Measurements from ENCODE around the gene SCYGR5.

The SCYGR5 gene

DNA sequence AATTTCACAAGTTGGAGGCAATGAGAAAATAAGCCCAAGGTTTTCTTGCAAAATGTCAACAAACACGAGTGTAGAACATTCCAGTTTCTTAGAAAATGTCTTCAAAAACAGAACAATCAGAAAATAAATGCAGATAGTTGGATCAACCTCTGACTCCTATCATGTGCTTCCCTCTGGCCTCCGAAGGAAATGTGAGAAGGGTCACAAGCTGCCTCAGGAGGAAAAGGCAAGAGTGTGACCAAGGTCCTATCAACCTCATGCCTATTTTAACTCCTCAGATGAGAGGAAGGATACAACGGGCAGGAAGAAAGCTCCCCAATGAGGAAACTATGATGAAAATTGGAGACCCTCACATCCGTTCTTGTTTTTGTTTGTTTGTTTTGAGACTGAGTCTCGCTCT is 7.9 kb downstream of the SCYGR5 start:
- no peak for DNase-seq

DNA sequence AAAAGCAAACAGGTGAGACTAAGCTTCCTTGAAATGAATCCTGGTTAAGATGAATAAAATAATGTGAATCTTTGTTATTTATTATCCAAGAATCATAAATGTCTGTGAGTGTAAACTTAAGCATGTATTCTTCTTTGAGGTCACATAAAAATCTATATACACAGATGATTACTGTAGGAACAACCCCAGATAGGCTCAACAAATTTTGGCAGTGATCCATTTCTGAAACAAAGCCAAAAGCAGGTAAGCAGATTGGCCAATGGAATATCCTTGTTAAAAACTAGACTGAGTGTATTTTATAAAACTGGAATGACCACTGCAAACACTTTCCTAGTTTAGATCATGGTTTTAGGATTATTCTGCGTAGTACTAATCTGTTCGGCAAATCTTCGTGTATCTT is 11.3 kb downstream of the SCYGR5 start:
- no peak for DNase-seq

DNA sequence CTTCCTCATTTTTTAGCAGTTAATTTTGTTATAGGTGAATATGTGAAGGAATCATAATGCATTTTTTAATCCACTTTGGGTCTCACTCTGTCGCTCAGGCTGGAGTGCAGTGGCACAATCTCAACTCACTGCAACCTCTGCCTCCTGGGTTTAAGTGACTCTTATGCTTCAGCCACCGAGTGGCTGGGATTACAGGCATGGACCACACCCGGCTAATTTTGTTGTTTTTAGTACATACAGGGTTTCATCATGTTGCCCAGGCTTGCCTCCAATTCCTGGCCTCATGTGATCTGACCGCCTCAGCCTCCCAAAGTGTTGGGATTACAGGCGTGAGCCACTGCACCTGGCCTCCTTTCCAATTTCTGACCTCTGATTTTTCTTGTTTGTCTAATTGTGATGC is 17.7 kb downstream of the SCYGR5 start:
- no peak for DNase-seq

- DNase-seq = no peak
Observed at GRCh38 chr2:227687189-227687588, 20.6 kb downstream of the SCYGR5 start.

- no peak for DNase-seq
Observed at GRCh38 chr2:227696990-227697679, 30.5 kb downstream of the SCYGR5 start.

- DNase-seq = no peak
Observed at GRCh38 chr2:227701556-227701955, 35.0 kb downstream of the SCYGR5 start.

DNA sequence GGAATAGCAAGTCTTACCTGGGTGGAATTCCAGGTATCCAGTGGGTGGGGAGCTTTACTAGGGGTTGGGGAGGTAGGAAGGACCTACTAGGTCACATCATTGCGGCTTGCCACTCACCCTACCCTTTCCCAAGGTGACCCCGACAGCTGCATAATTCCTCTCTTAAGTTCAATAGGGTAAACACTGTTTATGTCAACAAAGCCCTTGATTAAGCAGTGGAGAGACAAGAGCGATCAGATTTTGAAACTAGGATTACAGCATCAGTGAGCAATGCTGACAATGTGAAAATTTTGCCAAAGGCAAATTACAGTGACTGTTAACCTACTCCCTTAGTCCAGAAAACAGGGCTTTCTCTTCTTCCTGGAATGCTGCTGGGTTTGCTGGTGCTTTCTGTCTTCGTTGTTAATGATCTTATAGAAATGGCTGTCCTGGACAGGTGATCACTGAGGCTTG is 36.7 kb downstream of the SCYGR5 start:
- no peak for DNase-seq

- DNase-seq = no peak
Observed at GRCh38 chr2:227703961-227704360, 37.4 kb downstream of the SCYGR5 start.

DNA sequence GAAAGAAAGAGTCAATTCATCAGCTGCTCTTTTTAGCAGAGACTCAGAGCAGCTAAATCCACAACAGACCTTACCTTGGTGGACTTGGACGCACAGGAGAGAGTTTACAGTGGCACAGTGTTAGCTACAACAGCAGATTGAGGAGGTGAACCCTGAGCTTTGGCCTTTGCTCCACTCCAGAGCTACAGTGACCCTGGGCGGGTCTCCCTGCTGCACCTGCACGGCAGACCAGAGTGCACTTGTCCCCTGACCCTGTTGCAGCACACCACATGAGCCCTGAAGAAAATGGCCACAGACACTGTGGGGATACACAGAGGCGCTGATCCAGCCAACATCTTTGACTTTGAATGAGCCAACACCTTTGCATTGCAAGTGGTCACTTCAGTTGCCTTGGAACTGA is 40.3 kb downstream of the SCYGR5 start:
- DNase-seq = no peak

DNA sequence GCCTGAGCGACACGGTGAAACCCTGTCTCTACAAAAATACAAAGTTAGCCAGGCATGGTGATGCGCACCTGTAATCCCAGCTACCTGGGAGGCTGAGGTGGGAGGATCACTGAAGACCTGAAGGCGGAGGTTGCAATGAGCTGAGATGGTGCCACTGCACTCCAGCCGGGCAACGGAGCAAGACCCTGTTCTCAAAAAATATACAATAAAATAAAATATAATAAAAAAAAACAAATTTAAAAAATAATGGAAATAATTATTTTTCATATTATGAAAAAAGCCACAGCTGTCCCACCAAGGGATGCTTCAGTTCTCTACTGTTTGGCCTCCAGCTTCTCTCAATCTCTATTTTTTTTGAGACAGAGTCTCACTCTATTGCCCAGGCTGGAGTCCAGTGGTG is 40.8 kb downstream of the SCYGR5 start:
- no peak for DNase-seq

DNA sequence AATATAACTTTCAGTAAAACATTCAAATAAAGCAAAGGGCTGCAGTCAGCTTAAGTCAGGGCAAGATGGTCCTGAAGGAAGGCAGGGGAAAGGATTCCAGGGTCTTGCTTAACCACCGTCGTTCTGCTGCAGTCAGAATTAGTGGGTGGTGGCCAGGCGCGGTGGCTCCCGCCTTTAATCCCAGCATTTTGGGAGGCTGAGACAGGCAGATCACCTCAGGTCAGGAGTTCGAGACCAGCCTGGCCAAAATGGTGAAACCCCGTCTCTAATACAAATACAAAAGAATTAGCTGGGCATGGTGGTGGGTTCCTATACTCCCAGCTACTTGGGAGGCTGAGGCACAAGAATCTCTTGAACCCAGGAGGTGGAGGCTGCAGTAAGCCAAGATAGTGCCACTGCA is 44.4 kb downstream of the SCYGR5 start:
- no peak for DNase-seq

DNA sequence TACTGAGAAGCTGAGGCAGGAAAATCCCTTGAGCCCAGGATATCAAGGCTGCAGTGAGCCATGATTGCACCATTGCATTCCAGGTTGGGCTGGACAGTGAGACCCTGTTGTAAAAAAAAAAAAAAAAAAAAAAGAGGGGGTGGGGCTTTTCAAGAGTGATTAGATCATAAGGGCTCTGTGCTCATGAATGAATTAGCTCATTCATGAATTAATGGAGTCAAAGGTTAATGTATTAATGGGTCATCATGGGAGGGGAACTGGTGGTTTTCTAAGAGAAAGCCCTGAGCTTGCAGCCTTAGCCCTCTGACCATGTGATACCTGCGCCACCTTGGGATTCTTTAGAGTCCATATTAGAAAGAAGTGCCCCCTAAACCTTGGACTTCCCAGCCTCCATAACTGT is 46.7 kb downstream of the SCYGR5 start:
- no peak for DNase-seq

DNA sequence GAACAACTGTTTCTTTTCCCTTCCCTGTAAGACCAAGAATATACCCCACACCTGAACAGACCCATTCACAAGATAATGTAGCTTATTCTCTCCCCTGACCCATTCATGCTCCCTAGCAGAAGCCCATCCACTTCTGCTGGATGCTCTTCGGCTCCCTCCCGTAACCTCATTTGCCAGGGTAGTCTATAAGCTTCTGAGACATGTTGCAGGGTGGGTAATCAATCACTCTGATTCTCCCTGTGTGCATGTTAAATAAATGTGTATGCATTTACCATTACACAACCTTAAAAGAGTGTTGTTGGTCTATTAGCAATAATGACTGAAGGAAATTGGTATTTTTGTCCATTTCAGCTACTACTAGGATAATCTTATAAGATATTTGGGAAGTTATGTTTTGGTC is 49.9 kb downstream of the SCYGR5 start:
- no peak for DNase-seq
